GM12878 (cell line): ENCODE results near the gene H2AZ2. TPM values are rescaled to one million over a fixed set of nuclear protein-coding genes. Genes with fewer than 3 reads are reported as not detected.

Source experiments
- ATAC-seq: fragments of 200-7000 bp; cut with Tn5 transposase; 3 replicates; pipeline ENCODE4 v1.9.1; 2020; ENCODE audit warnings: mild to moderate bottlenecking, moderate library complexity
- BruUV-seq: library from RNA; stranded (reverse); fragments of 400-500 nt; replicated peaks from 2 replicates; lab custom pipeline; 2021; lab: Mats Ljungman, UMichigan
- CTCF ChIA-PET: fragments of 300-600 bp; sonication (Branson Sonifier 250); formaldehyde crosslinking; extraction: SDS; loops from one replicate; lab custom pipeline; 2021; ENCODE audit warnings: inconsistent platforms; lab: Yijun Ruan, JAX
- POLR2A ChIA-PET: fragments of 350-600 bp; formaldehyde crosslinking; extraction: SDS; loops from one replicate; lab custom pipeline; 2021; ENCODE audit warnings: inconsistent platforms; lab: Charles Lee
- RAD21 ChIA-PET: fragments of 300-600 bp; sonication (Branson Sonifier 250); formaldehyde crosslinking; loops from one replicate; lab custom pipeline; 2023; ENCODE audit warnings: antibody characterized with exemption; ENCODE audit not compliant: unreplicated experiment; lab: Charles Lee
- SMC1A ChIA-PET: fragments of 300-600 bp; sonication (Branson Sonifier 250); formaldehyde crosslinking; loops from one replicate; lab custom pipeline; 2023; ENCODE audit not compliant: unreplicated experiment, uncharacterized antibody; lab: Charles Lee
- DNase-seq: peaks from one replicate; pipeline ENCODE4 v3.0.0-alpha.2; 2011; ENCODE audit warnings: low read depth, low spot score
- FAIRE-seq: peaks from 3 replicates; lab custom pipeline; 2011; peaks lifted over from hg19 to GRCh38; lab: Jason Lieb, UNC
- H2AFZ ChIP-seq: 2 replicates; pipeline ENCODE4 v1.6.0; 2011; ENCODE audit warnings: low read depth, low read length, control low read depth; ENCODE audit not compliant: control insufficient read depth
- H3K27ac ChIP-seq: 2 replicates; pipeline ENCODE4 v1.5.1; 2011; ENCODE audit warnings: control low read depth; ENCODE audit not compliant: control insufficient read depth, insufficient read depth
- H3K27me3 ChIP-seq, 2 experiments: replicated peaks in 1 of 2; 2 replicates each; pipeline versions ENCODE4 v1.6.0 to v1.6.1; 2011; ENCODE audit warnings: low read length in 1 of 2; ENCODE audit not compliant: control insufficient read depth in 2 of 2, insufficient read depth in 2 of 2
- H3K36me3 ChIP-seq, 2 experiments: 2 replicates each; pipeline ENCODE4 v1.5.1; 2011; ENCODE audit warnings: low read length in 1 of 2; ENCODE audit not compliant: control insufficient read depth in 2 of 2, insufficient read depth in 2 of 2
- H3K4me1 ChIP-seq: 2 replicates; pipeline ENCODE4 v1.6.1; 2011; ENCODE audit warnings: mild to moderate bottlenecking, low read length, moderate library complexity, mixed read lengths; ENCODE audit not compliant: control insufficient read depth, insufficient read depth
- H3K4me2 ChIP-seq: 2 replicates; pipeline ENCODE4 v1.6.0; 2011; ENCODE audit warnings: control low read depth; ENCODE audit not compliant: control insufficient read depth, insufficient read depth
- H3K4me3 ChIP-seq: fragments of 200-600 bp; sonication (generic); 2 replicates; pipeline ENCODE4 v1.5.1; 2016
- H3K79me2 ChIP-seq: 2 replicates; pipeline ENCODE4 v1.6.0; 2011; ENCODE audit warnings: low read length; ENCODE audit not compliant: control insufficient read depth, insufficient read depth
- H3K9ac ChIP-seq: 2 replicates; pipeline ENCODE4 v1.8.0; 2011; ENCODE audit warnings: low read length, control low read depth, mixed read lengths; ENCODE audit not compliant: control insufficient read depth, insufficient read depth
- H3K9me3 ChIP-seq: replicated peaks from 3 replicates; pipeline ENCODE4 v1.5.1; 2011; ENCODE audit warnings: mild to moderate bottlenecking, low read length; ENCODE audit not compliant: control insufficient read depth, insufficient read depth
- H4K20me1 ChIP-seq: 2 replicates; pipeline ENCODE4 v1.6.0; 2011; ENCODE audit not compliant: control insufficient read depth, insufficient read depth
- CBFB ChIP-seq: IDR thresholded peaks from 2 replicates; pipeline ENCODE4 v1.6.1; 2016; ENCODE audit warnings: antibody characterized with exemption, low read depth
- EED ChIP-seq: sonication (generic); IDR thresholded peaks from 2 replicates; pipeline ENCODE4 v1.6.1; 2016; ENCODE audit warnings: antibody characterized with exemption, low read depth
- EP300 ChIP-seq, 2 experiments: fragments of 150-350 bp in 1 of 2; IDR thresholded peaks; 2 replicates each; pipeline ENCODE4 v1.6.1; 2011 to 2012; ENCODE audit warnings: low read depth in 2 of 2, low read length in 2 of 2, borderline replicate concordance in 1 of 2, improper control_type of control experiment in 1 of 2, inconsistent platforms in 1 of 2; ENCODE audit not compliant: control insufficient read depth in 1 of 2
- FOXM1 ChIP-seq: IDR thresholded peaks from 2 replicates; pipeline ENCODE4 v1.6.1; 2012; ENCODE audit warnings: low read depth, mild to moderate bottlenecking, inconsistent platforms, low read length, moderate library complexity
- MEF2A ChIP-seq: IDR thresholded peaks from 2 replicates; pipeline ENCODE4 v1.6.1; 2011; ENCODE audit warnings: low read depth, mild to moderate bottlenecking, low read length, moderate library complexity; ENCODE audit not compliant: insufficient read depth
- MTA2 ChIP-seq: fragments of 450-650 bp; IDR thresholded peaks from 2 replicates; pipeline ENCODE4 v1.6.1; 2016; ENCODE audit warnings: low read depth, mild to moderate bottlenecking, moderate library complexity
- MTA3 ChIP-seq: IDR thresholded peaks from 2 replicates; pipeline ENCODE4 v1.6.1; 2012; ENCODE audit warnings: low read length, inconsistent platforms, borderline replicate concordance
- NFIC ChIP-seq: IDR thresholded peaks from 2 replicates; pipeline ENCODE4 v1.6.1; 2012; ENCODE audit warnings: low read depth, mild to moderate bottlenecking, inconsistent platforms, low read length, moderate library complexity
- NFYB ChIP-seq: IDR thresholded peaks from 2 replicates; pipeline ENCODE4 v1.6.1; 2011; ENCODE audit warnings: low read depth, mild to moderate bottlenecking, low read length, improper control_type of control experiment, moderate library complexity; ENCODE audit not compliant: insufficient read depth
- RUNX3 ChIP-seq: IDR thresholded peaks from 2 replicates; pipeline ENCODE4 v1.6.1; 2012; ENCODE audit warnings: low read length, inconsistent platforms
- SKIL ChIP-seq: fragments of 450-650 bp; IDR thresholded peaks from 2 replicates; pipeline ENCODE4 v1.6.1; 2017; ENCODE audit warnings: mild to moderate bottlenecking, low read depth, inconsistent platforms; ENCODE audit not compliant: poor library complexity, severe bottlenecking
- TCF12 ChIP-seq: IDR thresholded peaks from 2 replicates; pipeline ENCODE4 v1.6.1; 2011; ENCODE audit warnings: low read depth, mild to moderate bottlenecking, low read length
- WGBS: methylation state at CpG from one replicate; pipeline ENCODE4 v1.1.6; 2016; ENCODE audit warnings: low lambda C conversion rate; ENCODE audit not compliant: insufficient replicate concordance, insufficient coverage; ENCODE audit errors: missing lambda C conversion rate; 5-methylcytosine and 5-hydroxymethylcytosine counted together
- in situ Hi-C: fragments of 300-500 bp; cut with MboI; formaldehyde crosslinking; loops from 9 replicates; pipeline ENCODE4 v1.14.3; 2018; ENCODE audit warnings: mixed read lengths
- intact Hi-C: fragments of 100-400 bp; cut with micrococcal nuclease; formaldehyde crosslinking; loops from one replicate; pipeline ENCODE4 v1.14.2; 2022; ENCODE audit not compliant: unreplicated experiment
- polyA plus RNA-seq, 11 experiments: library from polyadenylated mRNA; depleted of rRNA in 4 of 11; unstranded in 6 of 11; stranded (reverse) in 5 of 11; fragments of >200 nt; fragmentation: Nextera tagmentation in 4 of 11; fragmentation: Illumina TruSeq in 1 of 11; extraction: Ambion mirVana in 4 of 11; extraction: Trizol in 1 of 11; gene quantifications; 1 replicate in 1 of 11; 2 replicates in 10 of 11; pipeline versions ENCODE4 v1.2.1 to v1.2.3, GENCODE V29; 2011 to 2016; ENCODE audit warnings: inconsistent platforms in 2 of 11, missing spikeins in 2 of 11, low read depth in 1 of 11
- total RNA-seq, 4 experiments: library from RNA; depleted of rRNA in 3 of 4; stranded (reverse); fragments of >200 nt in 3 of 4; fragmentation: Illumina TruSeq in 1 of 4; extraction: Trizol in 1 of 4; gene quantifications; 2 replicates each; pipeline versions ENCODE4 v1.2.1 to v1.2.3, GENCODE V29; 2013 to 2021
- TF ChIP-seq, protein P1 (sequence below): fragments of 450-650 bp; IDR thresholded peaks from 2 replicates; pipeline ENCODE4 v1.6.1; 2017; ENCODE audit warnings: mild to moderate bottlenecking

H2AZ2 gene
- total and polyA plus RNA-seq, 10 of the 15 experiments (the other 5 are each of a cell fraction or from before 2014, with no cell fraction given), result 118 to 366 (median 223) TPM

GRCh38 chr7:44846816-44847508 is 925 bp downstream of the H2AZ2 start:
- peaks cover 8% of the 10 kb centered on the region; the same call in 1 of the 2 replicates for H3K4me1 ChIP-seq
- TF ChIP-seq FOXM1 (peak; percentile 73; the same call in 1 of the 2 replicates), NFYB (no peak), CBFB (peak; percentile 78), EP300 (IDR thresholded peaks at IDR 0.05; ENCODE audit: borderline replicate concordance in 1 of 2, control insufficient read depth in 1 of 2, low read depth in 2 of 2, low read length in 2 of 2) (0 out of 4 replicates have a peak, but pooled peaks of 1 of the 2 experiments have one; percentile 25), RUNX3 (peak; percentile 97), MEF2A (0 out of 2 replicates have a peak, but pooled peaks have one; percentile 8), MTA2 (0 out of 2 replicates have a peak, but pooled peaks have one; percentile 20), TCF12 (no peak), SKIL (peak; percentile 43), MTA3 (0 out of 2 replicates have a peak, but pooled peaks have one; percentile 35), EED (no peak), NFIC (peak; percentile 65; the same call in 1 of the 2 replicates)
- TF ChIP-seq, protein P1, sequence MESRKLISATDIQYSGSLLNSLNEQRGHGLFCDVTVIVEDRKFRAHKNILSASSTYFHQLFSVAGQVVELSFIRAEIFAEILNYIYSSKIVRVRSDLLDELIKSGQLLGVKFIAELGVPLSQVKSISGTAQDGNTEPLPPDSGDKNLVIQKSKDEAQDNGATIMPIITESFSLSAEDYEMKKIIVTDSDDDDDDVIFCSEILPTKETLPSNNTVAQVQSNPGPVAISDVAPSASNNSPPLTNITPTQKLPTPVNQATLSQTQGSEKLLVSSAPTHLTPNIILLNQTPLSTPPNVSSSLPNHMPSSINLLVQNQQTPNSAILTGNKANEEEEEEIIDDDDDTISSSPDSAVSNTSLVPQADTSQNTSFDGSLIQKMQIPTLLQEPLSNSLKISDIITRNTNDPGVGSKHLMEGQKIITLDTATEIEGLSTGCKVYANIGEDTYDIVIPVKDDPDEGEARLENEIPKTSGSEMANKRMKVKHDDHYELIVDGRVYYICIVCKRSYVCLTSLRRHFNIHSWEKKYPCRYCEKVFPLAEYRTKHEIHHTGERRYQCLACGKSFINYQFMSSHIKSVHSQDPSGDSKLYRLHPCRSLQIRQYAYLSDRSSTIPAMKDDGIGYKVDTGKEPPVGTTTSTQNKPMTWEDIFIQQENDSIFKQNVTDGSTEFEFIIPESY, result no peak
- peak overlapping the region; percentile 68 for H3K4me2 ChIP-seq
- peak overlapping the region; percentile 86 for H2AFZ ChIP-seq
- H3K27ac ChIP-seq, result peak overlapping the region; percentile 87
- H3K36me3 ChIP-seq, result no peaks in the 10 kb centered on the region; a peak in 2 of 4 replicates
- in situ Hi-C loops (no loop called here), intact Hi-C loops (loop anchor here (1.0 to 5.0 kb wide), 4 partner anchors 51 to 265 kb away; partner anchors contain the start of genes PPIA and TBRG4)
- no peaks in the 10 kb centered on the region; the same call in 1 of the 2 replicates for H4K20me1 ChIP-seq
- H3K79me2 ChIP-seq, result peaks cover 55% of the 10 kb centered on the region
- no peak for FAIRE-seq
- CTCF ChIA-PET, result interaction anchor here (0.6 to 4.8 kb wide), 24 partner anchors 10 to 289 kb away, joined by 3 to 41 read pairs (median 5); partner anchors contain the start of genes DDX56, OGDH, PPIA and TMED4
- RAD21 ChIA-PET, result interaction anchor here (0.8 to 4.0 kb wide), 22 partner anchors 8 to 289 kb away, joined by 3 to 46 read pairs (median 6); partner anchors contain the start of genes OGDH, PURB and TMED4
- SMC1A ChIA-PET, result interaction anchor here (0.6 to 8.0 kb wide), 27 partner anchors 9 to 273 kb away, joined by 3 to 46 read pairs (median 5); partner anchors contain the start of genes DDX56, OGDH, TMED4 and ZMIZ2
- POLR2A ChIA-PET, result interaction anchor here (0.5 to 5.0 kb wide), 11 partner anchors 11 to 265 kb away, joined by 3 to 36 read pairs (median 6); partner anchors contain the start of genes PPIA, PURB, TMED4 and ZMIZ2
- H3K27me3 ChIP-seq, result no peaks in the 10 kb centered on the region
- H3K4me3 ChIP-seq, result peak overlapping the region; percentile 75
- ATAC-seq, result peak; percentile 29; the same call in 2 of the 3 replicates
- peak overlapping the region; percentile 92 for H3K9ac ChIP-seq
- DNase-seq, result no peak
- under 1% methylated on average over 12 of the region's 12 CpGs for WGBS
- BruUV-seq, result no TSS peak
- no peaks in the 10 kb centered on the region for H3K9me3 ChIP-seq
